Measurements from ENCODE around the gene FHL3.
A peak's percentile ranks its signal among the peaks of the same experiment; 100 is the strongest.

Gene FHL3

GRCh38 chr1:38047603-38048141 is 42.4 kb upstream of the FHL3 start:
- in situ Hi-C loops (cut with MboI; ENCODE audit: low sequenced_read_pairs, unreplicated experiment) = loop anchor here (25.0 kb wide), 1 partner anchor 765 kb away; no protein-coding TSS in a partner anchor
- TF ChIP-seq CTCF (IDR thresholded peaks at IDR 0.05; ENCODE audit: borderline replicate concordance, control extremely low read depth, extremely low read depth, insufficient read depth, missing control alignments) = no peak
- no peak for DNase-seq (ENCODE audit: low spot score)

- in situ Hi-C loops (cut with MboI; ENCODE audit: low sequenced_read_pairs, unreplicated experiment) = loop anchor here (25.0 kb wide), 1 partner anchor 765 kb away; no protein-coding TSS in a partner anchor
- no peak for TF ChIP-seq CTCF (IDR thresholded peaks at IDR 0.05; ENCODE audit: borderline replicate concordance, control extremely low read depth, extremely low read depth, insufficient read depth, missing control alignments)
- DNase-seq (ENCODE audit: low spot score) = peak; percentile 92
Measured at GRCh38 chr1:38046884-38047602, 41.7 kb upstream of the FHL3 start.

GRCh38 chr1:38046333-38046883 is 41.1 kb upstream of the FHL3 start, which contains the start of gene POU3F1:
Gene POU3F1, minus strand, starts transcription at chr1:38046793. Its CDS starts 50 bp downstream, at chr1:38046743.
- no peak for DNase-seq (ENCODE audit: low spot score)
- in situ Hi-C loops (cut with MboI; ENCODE audit: low sequenced_read_pairs, unreplicated experiment) = loop anchor here (25.0 kb wide), 1 partner anchor 766 kb away; no protein-coding TSS in a partner anchor
- no peak for TF ChIP-seq CTCF (IDR thresholded peaks at IDR 0.05; ENCODE audit: borderline replicate concordance, control extremely low read depth, extremely low read depth, insufficient read depth, missing control alignments)

- DNase-seq (ENCODE audit: low spot score) = no peak
- in situ Hi-C loops (cut with MboI; ENCODE audit: low sequenced_read_pairs, unreplicated experiment) = loop anchor here (25.0 kb wide), 1 partner anchor 767 kb away; no protein-coding TSS in a partner anchor
- TF ChIP-seq CTCF (IDR thresholded peaks at IDR 0.05; ENCODE audit: borderline replicate concordance, control extremely low read depth, extremely low read depth, insufficient read depth, missing control alignments) = no peak
Measured at GRCh38 chr1:38045401-38046332, 40.4 kb upstream of the FHL3 start.

DNA sequence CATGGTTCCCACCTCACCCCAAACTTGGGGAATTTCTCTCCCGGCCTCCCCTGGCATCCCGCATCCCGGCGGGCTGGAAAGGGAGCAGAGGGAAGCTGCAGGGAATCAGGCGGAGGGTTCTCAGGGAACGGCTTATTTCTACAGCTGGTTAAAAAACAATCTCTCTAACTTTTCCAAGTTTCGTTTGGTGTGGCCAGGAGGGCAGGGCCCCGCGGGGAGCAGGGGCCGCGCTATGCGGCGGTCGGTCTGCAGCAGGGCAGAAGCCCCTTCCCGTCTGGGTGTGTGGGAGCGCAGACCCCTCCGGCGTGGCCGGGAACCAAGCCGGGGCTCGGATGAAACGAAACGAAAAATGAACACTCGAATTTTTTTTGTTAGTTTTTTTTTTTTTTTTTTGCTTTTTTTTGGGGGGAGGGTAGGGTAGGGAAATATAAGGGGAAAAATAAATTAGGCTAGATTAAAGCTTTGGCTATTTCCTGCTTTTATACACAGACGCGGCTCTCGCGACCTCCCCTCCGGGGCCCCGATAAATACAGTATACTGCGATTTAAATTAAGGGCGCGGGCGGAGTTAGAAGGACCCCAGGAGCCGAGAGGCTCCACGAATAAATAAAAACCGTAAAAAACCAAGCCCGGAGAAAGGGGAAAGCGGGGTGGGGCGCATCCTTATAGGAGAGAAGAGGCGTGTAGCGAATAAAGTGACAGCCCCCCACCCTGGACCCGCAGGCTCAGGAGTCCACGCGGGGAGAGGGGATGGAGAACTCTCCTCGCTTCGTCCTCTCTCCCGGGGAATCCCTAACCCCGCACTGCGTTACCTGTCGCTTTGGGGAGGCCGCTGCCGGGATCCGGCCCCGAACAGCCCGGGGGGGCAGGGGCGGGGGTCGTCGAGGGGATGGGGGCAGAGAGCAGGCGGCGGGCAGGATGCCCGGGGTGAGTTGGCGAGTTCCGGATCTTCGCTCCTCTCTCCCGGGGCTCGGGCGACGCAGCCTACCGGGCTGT is 39.2 kb upstream of the FHL3 start:
- no peak for TF ChIP-seq CTCF (IDR thresholded peaks at IDR 0.05; ENCODE audit: borderline replicate concordance, control extremely low read depth, extremely low read depth, insufficient read depth, missing control alignments)
- in situ Hi-C loops (cut with MboI; ENCODE audit: low sequenced_read_pairs, unreplicated experiment) = loop anchor here (25.0 kb wide), 1 partner anchor 768 kb away; no protein-coding TSS in a partner anchor
- no peak for DNase-seq (ENCODE audit: low spot score)

All from GM13976 (cell line).